Spleen (tissue), 11 donors: ENCODE measurements around the gene PTPRK. TPM values are rescaled to one million over a fixed set of nuclear protein-coding genes. Genes with fewer than 3 reads are reported as not detected.

Source experiments
- DNase-seq: peaks from one replicate; pipeline ENCODE4 v3.0.0-alpha.2; 2020
- H3K27ac ChIP-seq, 8 donors: fragments of 200-600 bp; sonication (generic) in 7 of 8; 1 replicate in 4 of 8; 2 replicates in 4 of 8; pipeline versions ENCODE4 v1.5.0 to v1.8.0; 2016 to 2021; ENCODE audit warnings: inconsistent platforms in 4 of 8, mild to moderate bottlenecking in 4 of 8, moderate library complexity in 1 of 8
- H3K27me3 ChIP-seq, 7 donors: fragments of 200-600 bp; sonication (generic) in 6 of 7; replicated peaks in 1 of 7; 1 replicate in 4 of 7; 2 replicates in 3 of 7; pipeline versions ENCODE4 v1.5.0 to v1.8.0; 2016 to 2021; ENCODE audit warnings: inconsistent platforms in 3 of 7, mild to moderate bottlenecking in 1 of 7
- H3K36me3 ChIP-seq, 6 donors: fragments of 200-600 bp; sonication (generic) in 5 of 6; 1 replicate in 4 of 6; 2 replicates in 2 of 6; pipeline versions ENCODE4 v1.5.0 to v1.8.0; 2016 to 2021; ENCODE audit warnings: inconsistent platforms in 2 of 6
- H3K4me1 ChIP-seq, 6 donors: fragments of 200-600 bp; sonication (generic) in 5 of 6; 1 replicate in 3 of 6; 2 replicates in 3 of 6; pipeline versions ENCODE4 v1.5.0 to v1.8.0; 2016 to 2021; ENCODE audit warnings: inconsistent platforms in 3 of 6
- H3K4me3 ChIP-seq, 8 donors: fragments of 200-600 bp; sonication (generic) in 7 of 8; 1 replicate in 4 of 8; 2 replicates in 4 of 8; pipeline versions ENCODE4 v1.5.0 to v1.8.0; 2016 to 2021; ENCODE audit warnings: inconsistent platforms in 4 of 8, mild to moderate bottlenecking in 4 of 8, moderate library complexity in 2 of 8
- H3K9me3 ChIP-seq, 8 donors: fragments of 200-600 bp; sonication (generic) in 7 of 8; 1 replicate in 4 of 8; 2 replicates in 4 of 8; pipeline versions ENCODE4 v1.5.0 to v1.8.0; 2016 to 2021; ENCODE audit warnings: inconsistent platforms in 4 of 8
- POLR2A ChIP-seq, 3 donors: fragments of 450-650 bp; IDR thresholded peaks; one replicate each; pipeline ENCODE4 v1.5.1; 2017; ENCODE audit warnings: antibody characterized with exemption in 3 of 3, mild to moderate bottlenecking in 1 of 3
- POLR2AphosphoS5 ChIP-seq, 3 donors: sonication (generic); formaldehyde crosslinking; IDR thresholded peaks; one replicate each; pipeline ENCODE4 v1.5.1; 2017; ENCODE audit warnings: antibody characterized with exemption in 3 of 3
- WGBS, 5 donors: extraction: QIAGEN DNeasy Blood & Tissue Kit in 3 of 5; methylation state at CpG; one replicate each; pipeline versions ENCODE4 v1.1.5 to v1.1.7; 2013 to 2018; 5-methylcytosine and 5-hydroxymethylcytosine counted together
- intact Hi-C: fragments of 100-400 bp; cut with DNase I; formaldehyde crosslinking; loops from one replicate; pipeline ENCODE4 v1.15.0; 2023; ENCODE audit warnings: low total_unique reads
- polyA plus RNA-seq, 3 donors: library from polyadenylated mRNA; stranded (reverse); fragments of 200-250 nt; gene quantifications; one replicate each; pipeline ENCODE4 v1.2.1, GENCODE V29; 2013
- total RNA-seq, 7 donors: library from RNA; depleted of rRNA in 3 of 7; stranded (reverse); fragments of >200 nt in 3 of 7; fragmentation: NEBNext Ultra II Directional in 4 of 7; extraction: Animal tissue kit (Norgen Biotek cat#: 25700) in 4 of 7; gene quantifications; one replicate each; pipeline versions ENCODE4 v1.1.0 to v1.2.1, GENCODE V29; 2016 to 2021
- TF ChIP-seq, protein P1 (sequence below), 11 experiments: fragments of 200-600 bp in 7 of 11; fragments of 450-650 bp in 4 of 11; sonication (generic) in 4 of 11; IDR thresholded peaks in 8 of 11; conservative IDR thresholded peaks in 3 of 11; 1 replicate in 7 of 11; 2 replicates in 4 of 11; pipeline versions ENCODE4 v1.4.0 to v1.8.0; 2016 to 2021; ENCODE audit warnings: antibody characterized with exemption in 11 of 11, inconsistent platforms in 4 of 11, mild to moderate bottlenecking in 1 of 11
- donor health status: healthy with polysubstance abuse.
- donor health status: DM: no; HTN: no; CAD: no; lungs with moderate emphysema.
- donor health status: DM: no; HTN: no; CAD: no.
- donor health status: Bipolar disorder and iron deficiency.
- donor health status: healthy.
- donor health status: DM: no; HTN: no; CAD: no.
- donor health status: DM: yes; HTN: yes; CAD: no.

Gene PTPRK
- total and polyA plus RNA-seq, 10 donors, result 3.3 to 67.8 (median 34.0) TPM

DNA sequence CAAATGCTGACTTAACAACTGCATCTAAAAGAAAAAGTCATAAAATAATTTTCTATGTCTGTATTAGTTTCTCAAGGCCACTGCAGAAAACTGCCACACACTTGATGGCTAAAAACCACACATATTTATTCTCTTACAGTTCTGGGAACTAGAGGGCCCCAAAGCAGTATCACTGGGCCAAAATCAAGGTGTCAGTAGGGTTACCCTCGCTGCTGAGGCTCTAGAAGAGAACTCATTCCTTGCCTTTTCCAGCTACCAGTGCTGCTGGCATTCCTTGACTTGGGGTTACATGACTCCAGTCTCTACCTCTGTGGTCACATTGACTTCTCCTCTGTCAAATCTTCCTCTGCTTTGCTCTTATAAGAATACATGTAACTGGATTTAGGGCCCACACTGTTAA lies 494.9 kb downstream of the PTPRK start:
- WGBS, 5 donors, result 57 to 73% (median 62%) methylated on average over 1 of the region's 1 CpG
- Histone ChIP-seq H3K36me3 (no peaks in the 10 kb centered on the region), H3K4me1 (no peaks in the 10 kb centered on the region), H3K4me3 (no peak overlapping the region), H3K27ac (no peak overlapping the region), H3K27me3 (no peaks in the 10 kb centered on the region), H3K9me3 (no peaks in the 10 kb centered on the region)
- intact Hi-C loops, result no loop called here
- no peak for DNase-seq
- TF ChIP-seq, protein P1, sequence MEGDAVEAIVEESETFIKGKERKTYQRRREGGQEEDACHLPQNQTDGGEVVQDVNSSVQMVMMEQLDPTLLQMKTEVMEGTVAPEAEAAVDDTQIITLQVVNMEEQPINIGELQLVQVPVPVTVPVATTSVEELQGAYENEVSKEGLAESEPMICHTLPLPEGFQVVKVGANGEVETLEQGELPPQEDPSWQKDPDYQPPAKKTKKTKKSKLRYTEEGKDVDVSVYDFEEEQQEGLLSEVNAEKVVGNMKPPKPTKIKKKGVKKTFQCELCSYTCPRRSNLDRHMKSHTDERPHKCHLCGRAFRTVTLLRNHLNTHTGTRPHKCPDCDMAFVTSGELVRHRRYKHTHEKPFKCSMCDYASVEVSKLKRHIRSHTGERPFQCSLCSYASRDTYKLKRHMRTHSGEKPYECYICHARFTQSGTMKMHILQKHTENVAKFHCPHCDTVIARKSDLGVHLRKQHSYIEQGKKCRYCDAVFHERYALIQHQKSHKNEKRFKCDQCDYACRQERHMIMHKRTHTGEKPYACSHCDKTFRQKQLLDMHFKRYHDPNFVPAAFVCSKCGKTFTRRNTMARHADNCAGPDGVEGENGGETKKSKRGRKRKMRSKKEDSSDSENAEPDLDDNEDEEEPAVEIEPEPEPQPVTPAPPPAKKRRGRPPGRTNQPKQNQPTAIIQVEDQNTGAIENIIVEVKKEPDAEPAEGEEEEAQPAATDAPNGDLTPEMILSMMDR (IDR thresholded peaks at IDR 0.05 in 8 of 11, conservative IDR thresholded peaks at IDR 0.05 in 3 of 11), result no peak
- TF ChIP-seq POLR2AphosphoS5 (IDR thresholded peaks at IDR 0.05), result no peak
- no peak for TF ChIP-seq POLR2A (IDR thresholded peaks at IDR 0.05)

GRCh38 chr6:128024969-128025368 lies 495.4 kb downstream of the PTPRK start:
- no peak overlapping the region for H3K27ac ChIP-seq
- intact Hi-C loops, result no loop called here
- H3K4me1 ChIP-seq, result no peaks in the 10 kb centered on the region
- TF ChIP-seq, protein P1 (IDR thresholded peaks at IDR 0.05 in 8 of 11, conservative IDR thresholded peaks at IDR 0.05 in 3 of 11), result no peak
- TF ChIP-seq POLR2A (IDR thresholded peaks at IDR 0.05), result no peak
- TF ChIP-seq POLR2AphosphoS5 (IDR thresholded peaks at IDR 0.05), result no peak
- no peak overlapping the region for H3K4me3 ChIP-seq
- no peaks in the 10 kb centered on the region for H3K27me3 ChIP-seq
- 78 to 92% (median 82%) methylated on average over 1 of the region's 1 CpG for WGBS, 5 donors
- DNase-seq, result no peak
- no peaks in the 10 kb centered on the region for H3K9me3 ChIP-seq
- H3K36me3 ChIP-seq, result no peaks in the 10 kb centered on the region

GRCh38 chr6:128024046-128024445 lies 496.4 kb downstream of the PTPRK start:
- Histone ChIP-seq H3K4me1 (no peaks in the 10 kb centered on the region), H3K36me3 (no peaks in the 10 kb centered on the region), H3K4me3 (no peak overlapping the region), H3K27me3 (no peaks in the 10 kb centered on the region), H3K27ac (no peak overlapping the region), H3K9me3 (no peaks in the 10 kb centered on the region)
- no peak for DNase-seq
- 88 to 98% (median 97%) methylated on average over 1 of the region's 1 CpG for WGBS, 5 donors
- intact Hi-C loops, result no loop called here
- no peak for TF ChIP-seq POLR2AphosphoS5 (IDR thresholded peaks at IDR 0.05)
- no peak for TF ChIP-seq POLR2A (IDR thresholded peaks at IDR 0.05)
- TF ChIP-seq, protein P1 (IDR thresholded peaks at IDR 0.05 in 8 of 11, conservative IDR thresholded peaks at IDR 0.05 in 3 of 11), result no peak

DNA sequence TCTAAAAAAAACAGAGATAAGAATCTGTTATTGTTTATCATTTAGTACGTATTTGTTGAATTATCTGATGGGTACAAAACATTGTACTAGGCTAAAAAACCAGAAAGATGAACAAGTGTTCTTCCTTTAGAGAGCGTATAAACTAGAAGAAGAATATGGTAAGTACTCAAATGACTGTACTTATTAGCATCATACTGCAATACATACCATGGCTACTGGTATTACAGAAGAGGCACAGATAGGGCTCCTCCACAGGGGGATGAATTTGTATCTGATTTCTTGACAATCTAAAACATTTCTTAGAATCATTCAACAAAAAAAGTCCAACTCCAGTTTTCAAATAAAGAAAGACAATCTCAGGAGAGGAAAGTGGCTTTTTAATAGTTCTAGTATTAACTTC lies 501.6 kb downstream of the PTPRK start:
- H3K9me3 ChIP-seq, result no peaks in the 10 kb centered on the region
- H3K27me3 ChIP-seq, result no peaks in the 10 kb centered on the region
- intact Hi-C loops, result no loop called here

DNA sequence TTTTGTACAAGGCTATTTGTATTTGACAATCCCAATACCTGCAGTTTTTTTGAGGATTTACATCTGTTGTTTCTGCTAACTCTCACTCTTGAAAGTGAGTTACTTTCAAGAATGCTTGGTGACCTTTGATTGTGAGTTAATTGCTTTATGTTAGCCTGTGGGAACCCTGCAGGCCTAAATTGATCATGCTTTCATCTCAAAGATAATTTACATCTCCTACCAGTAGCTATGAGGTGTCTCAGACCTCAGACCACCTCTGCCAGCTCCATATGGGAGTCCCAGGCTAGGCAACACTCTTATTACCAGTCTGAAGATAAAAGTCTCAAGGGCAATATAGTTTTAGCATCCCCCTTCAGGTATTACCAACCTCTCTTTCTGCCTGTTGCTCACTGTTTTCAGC lies 503.1 kb downstream of the PTPRK start:
- intact Hi-C loops, result no loop called here
- no peaks in the 10 kb centered on the region for H3K27me3 ChIP-seq
- H3K27ac ChIP-seq, result no peak overlapping the region
- DNase-seq, result no peak
- no peak for TF ChIP-seq POLR2A (IDR thresholded peaks at IDR 0.05)
- TF ChIP-seq POLR2AphosphoS5 (IDR thresholded peaks at IDR 0.05), result no peak
- TF ChIP-seq, protein P1 (IDR thresholded peaks at IDR 0.05 in 8 of 11, conservative IDR thresholded peaks at IDR 0.05 in 3 of 11), result no peak
- H3K36me3 ChIP-seq, result no peaks in the 10 kb centered on the region
- no peak overlapping the region for H3K4me3 ChIP-seq
- no peaks in the 10 kb centered on the region for H3K4me1 ChIP-seq
- H3K9me3 ChIP-seq, result no peaks in the 10 kb centered on the region

More for the DNA sequence above, 501.6 kb downstream of the PTPRK start:
- Histone ChIP-seq H3K4me3 (no peak overlapping the region), H3K27ac (no peak overlapping the region), H3K4me1 (no peaks in the 10 kb centered on the region), H3K36me3 (no peaks in the 10 kb centered on the region)
- DNase-seq, result no peak
- WGBS, 5 donors, result 88 to 95% (median 93%) methylated on average over 2 of the region's 2 CpGs
- TF ChIP-seq POLR2A (IDR thresholded peaks at IDR 0.05), result no peak
- TF ChIP-seq POLR2AphosphoS5 (IDR thresholded peaks at IDR 0.05), result no peak
